HG03439 (cell line): ENCODE measurements around the gene FOXP3.

Source experiments
- ATAC-seq: cut with Tn5 transposase; IDR thresholded peaks from one replicate; pipeline ENCODE4 v1.9.1; 2021; ENCODE audit warnings: mild to moderate bottlenecking, moderate library complexity; ENCODE audit not compliant: unreplicated experiment

The FOXP3 gene

GRCh38 chrX:49226946-49227345 is 37.6 kb downstream of the FOXP3 start:
- ATAC-seq: no peak

- ATAC-seq: no peak
Measured at GRCh38 chrX:49225858-49226257, 38.7 kb downstream of the FOXP3 start.

DNA sequence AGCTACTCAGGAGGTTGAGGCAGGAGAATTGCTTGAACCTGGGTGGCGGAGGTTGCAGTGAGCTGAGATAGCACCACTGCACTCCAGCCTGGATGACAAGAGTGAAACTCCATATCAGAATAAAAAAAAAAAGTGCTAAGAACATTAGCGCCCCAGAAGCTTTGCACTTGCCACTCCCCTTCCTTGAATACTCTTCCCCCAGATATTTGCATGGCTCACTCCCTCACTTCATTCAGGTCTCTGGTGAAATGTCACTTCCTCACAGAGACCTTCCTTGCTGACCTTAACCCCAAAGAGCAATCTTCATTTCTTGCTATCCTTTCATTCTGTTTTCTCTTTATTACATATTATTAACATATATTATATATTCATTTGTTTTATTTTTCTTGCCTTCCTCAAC is 42.6 kb downstream of the FOXP3 start:
- ATAC-seq: no peak

GRCh38 chrX:49220100-49220499 is 44.4 kb downstream of the FOXP3 start:
- ATAC-seq: no peak

DNA sequence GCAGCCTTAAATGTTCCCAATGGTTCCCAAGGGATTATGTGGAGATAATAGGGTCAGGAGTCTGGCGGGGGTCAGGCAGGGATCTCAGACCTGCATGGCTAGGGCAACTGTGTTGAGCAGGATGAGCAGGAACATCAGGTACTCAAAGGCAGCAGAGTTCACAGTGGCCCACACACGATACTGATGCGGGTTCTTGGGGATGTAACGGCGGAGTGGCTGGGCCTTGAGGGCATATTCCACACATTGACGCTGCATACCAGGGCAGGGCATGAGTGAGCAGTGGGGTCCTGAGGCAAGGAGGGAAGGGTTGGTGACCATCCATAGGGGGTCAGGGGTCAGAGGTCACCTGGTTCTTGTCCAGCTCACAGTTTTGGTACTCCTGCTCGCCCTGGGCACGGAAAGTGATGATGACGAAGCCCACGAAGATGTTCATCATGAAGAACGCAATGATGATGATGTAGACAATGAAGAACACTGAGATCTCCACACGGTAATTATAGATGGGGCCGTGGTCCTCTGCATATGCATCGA is 49.4 kb downstream of the FOXP3 start:
- ATAC-seq: no peak

DNA sequence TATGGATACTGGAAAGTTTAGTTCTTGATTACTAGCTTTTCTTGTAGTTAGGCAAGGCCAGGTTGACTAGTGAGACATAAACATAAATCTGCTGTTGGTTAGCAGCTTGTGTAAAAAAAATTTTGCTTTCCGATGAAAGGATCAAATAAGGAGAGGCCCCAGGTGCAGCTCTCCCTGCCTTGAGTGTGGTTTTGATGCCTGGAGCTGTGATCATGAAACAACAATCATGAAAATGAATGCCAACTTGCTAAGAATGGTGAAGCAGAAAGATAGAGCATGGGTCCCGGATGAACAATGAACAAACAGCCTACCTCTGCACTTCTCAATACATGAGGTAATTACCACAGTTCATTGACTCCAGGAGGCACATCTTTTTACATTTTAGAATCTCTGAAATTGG is 50.1 kb downstream of the FOXP3 start:
- no peak for ATAC-seq

GRCh38 chrX:49212861-49213260 is 51.6 kb downstream of the FOXP3 start:
- ATAC-seq: no peak

DNA sequence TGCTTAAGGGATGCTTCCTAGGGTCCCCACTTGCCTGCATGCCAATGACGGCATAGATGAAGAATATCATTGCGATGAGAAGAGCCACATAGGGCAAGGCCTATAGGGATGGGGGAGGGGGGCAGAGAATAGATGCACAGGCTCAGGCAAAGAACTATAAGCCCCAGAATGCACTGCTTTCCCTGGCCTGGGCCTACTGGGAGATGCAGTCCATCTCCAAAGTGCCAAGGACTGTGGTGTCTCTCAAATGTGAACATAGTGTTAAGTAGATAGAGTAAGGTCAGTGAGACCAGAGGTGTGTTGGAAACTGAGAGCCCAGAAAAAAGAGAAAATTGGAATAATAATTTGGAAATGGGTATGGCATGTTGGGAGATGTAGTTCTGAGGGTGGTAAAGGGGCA is 52.3 kb downstream of the FOXP3 start:
- ATAC-seq: no peak

DNA sequence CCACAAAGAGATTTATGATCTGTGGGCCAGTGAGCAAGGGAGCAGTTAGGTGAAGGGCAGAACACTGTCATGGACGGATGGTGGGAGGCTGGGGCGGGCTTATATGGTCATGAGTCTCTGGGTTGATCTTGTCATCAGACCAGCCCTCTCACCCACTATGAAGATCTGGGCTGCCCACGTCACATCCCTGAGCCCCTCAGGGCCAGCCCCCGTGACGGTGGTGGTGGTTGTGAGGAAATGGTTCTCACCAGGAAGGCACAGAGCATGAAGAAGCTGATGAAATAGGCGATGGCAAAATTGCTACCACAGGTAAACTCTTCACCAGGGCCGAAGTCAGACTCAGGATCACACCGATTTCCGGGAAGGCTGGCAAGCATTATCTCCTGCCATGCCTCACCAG is 53.4 kb downstream of the FOXP3 start:
- ATAC-seq: no peak

DNA sequence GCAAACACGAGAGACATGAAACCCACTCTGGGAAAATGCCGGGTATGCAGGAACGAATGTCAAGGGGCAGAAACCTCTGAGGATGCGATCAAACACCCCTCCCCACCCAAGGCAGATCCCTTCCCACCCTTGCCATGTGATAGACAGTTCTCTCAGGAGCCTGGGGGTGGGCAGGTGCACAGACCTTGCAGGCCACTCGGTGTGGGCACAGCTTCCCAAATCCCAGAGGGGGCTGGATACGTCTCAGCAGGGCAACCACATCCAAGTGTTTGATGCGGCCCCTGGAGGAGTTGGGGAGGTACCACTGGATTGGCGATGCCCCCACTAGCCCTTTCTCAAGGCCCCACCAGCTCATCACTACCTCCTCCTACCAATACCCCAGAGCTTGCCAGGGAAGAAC is 54.1 kb downstream of the FOXP3 start:
- no peak for ATAC-seq

DNA sequence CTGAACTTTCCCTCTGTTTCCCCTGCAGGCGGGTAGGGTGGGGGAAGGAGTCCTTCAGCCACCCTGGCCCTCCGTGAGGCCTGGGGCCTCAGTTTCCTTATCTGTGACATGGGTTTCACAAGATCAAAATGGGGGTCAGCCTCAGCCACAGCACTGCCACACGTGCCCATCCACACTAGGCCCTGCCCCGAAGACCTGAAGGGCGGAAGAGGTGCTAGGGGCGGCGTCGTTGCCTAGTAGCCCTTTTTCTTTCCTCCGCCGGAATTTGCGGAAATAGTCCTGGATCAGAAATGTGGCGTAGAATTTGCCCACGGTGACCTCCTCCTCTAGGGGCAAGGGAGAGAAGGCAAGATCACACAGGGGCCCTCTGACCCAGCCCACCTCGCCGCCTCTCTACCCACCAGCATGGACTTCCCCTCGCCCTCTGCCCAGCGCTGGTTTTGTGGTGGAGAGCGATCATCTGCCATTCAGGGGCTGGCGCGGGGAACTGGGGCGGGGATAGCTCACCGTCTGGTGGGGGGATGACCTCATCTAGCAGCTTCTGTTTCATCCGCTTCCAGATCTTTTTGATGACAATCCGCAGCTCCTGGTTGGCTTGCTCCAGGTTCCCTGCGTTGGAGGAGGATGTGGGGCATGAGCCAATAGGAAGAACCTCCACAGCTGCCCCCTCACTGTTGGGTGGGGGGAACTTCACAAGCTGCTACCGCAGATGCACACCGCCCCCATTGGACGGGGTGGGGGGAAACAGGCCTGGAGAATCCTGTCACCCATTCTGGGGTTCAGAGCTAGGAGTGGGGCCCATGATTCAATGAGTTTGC is 54.9 kb downstream of the FOXP3 start:
- no peak for ATAC-seq

- no peak for ATAC-seq
Measured at GRCh38 chrX:49208399-49208798, 56.1 kb downstream of the FOXP3 start.

GRCh38 chrX:49206543-49206942 is 58.0 kb downstream of the FOXP3 start:
- ATAC-seq: no peak

GRCh38 chrX:49205443-49205842 is 59.1 kb downstream of the FOXP3 start:
- ATAC-seq: no peak

DNA sequence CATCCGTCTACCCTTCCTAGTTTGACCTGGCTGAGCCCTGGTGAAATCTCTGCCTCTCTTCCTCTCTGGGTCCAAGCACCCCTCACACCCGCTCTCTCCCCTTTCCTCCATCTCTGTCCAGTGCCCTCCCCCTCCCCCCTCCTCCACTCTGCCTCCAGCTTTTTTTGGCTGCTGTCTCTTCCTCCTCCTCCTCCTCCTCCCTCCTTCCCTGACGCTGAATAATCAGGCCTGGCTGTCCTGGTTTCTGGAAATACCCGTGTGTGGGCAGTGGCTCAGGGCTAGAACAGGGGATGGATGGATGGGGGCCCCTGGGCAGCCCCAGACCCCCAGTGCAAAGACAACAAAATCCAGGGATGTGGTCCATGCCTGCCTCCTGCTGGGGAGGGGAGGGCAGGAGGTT is 59.8 kb downstream of the FOXP3 start:
- no peak for ATAC-seq

GRCh38 chrX:49204017-49204416 is 60.5 kb downstream of the FOXP3 start:
- ATAC-seq: no peak

- ATAC-seq: no peak
Measured at GRCh38 chrX:49203536-49203935, 61.0 kb downstream of the FOXP3 start.

DNA sequence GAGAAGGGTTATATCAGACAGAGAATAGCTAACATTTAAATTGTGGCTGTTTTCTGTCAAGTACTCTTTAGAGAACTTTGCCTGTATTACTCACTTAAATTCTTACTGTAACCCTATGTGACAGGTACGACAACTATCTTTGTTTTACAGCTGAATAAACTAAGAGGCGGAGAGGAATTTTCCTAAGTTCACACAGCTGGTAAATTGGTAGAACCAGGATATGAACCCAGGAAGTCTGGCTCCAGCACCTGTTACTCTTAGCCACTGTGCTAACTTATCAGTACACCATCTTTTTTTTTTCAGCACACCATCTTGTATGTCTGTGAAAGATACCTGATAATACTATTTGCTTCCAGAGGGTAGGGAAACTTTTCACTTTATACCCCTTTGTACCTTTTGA is 62.5 kb downstream of the FOXP3 start:
- no peak for ATAC-seq
